Right renal cortex interstitium (tissue), 3 donors: ENCODE data around the gene LRP2. TPM values are rescaled to one million over a fixed set of nuclear protein-coding genes. Genes with fewer than 3 reads are reported as not detected.
"Not testable (repeated sequence)": the region's sequence is repeated elsewhere in the genome, so short reads cannot be mapped to it uniquely, and the experiment has no call there.

Experiments
- DNase-seq, 3 donors: peaks; one replicate each; pipeline ENCODE4 v3.0.0-alpha.2; 2013; ENCODE audit warnings: low read depth in 3 of 3, low spot score in 2 of 3
- polyA plus RNA-seq, 3 donors: library from polyadenylated mRNA; unstranded; fragments of 120-200 nt; gene quantifications; one replicate each; pipeline ENCODE4 v1.2.1, GENCODE V29; 2013; ENCODE audit not compliant: insufficient read length in 3 of 3

The LRP2 gene
- polyA plus RNA-seq, 3 donors: 123 to 186 (median 162) TPM

DNA sequence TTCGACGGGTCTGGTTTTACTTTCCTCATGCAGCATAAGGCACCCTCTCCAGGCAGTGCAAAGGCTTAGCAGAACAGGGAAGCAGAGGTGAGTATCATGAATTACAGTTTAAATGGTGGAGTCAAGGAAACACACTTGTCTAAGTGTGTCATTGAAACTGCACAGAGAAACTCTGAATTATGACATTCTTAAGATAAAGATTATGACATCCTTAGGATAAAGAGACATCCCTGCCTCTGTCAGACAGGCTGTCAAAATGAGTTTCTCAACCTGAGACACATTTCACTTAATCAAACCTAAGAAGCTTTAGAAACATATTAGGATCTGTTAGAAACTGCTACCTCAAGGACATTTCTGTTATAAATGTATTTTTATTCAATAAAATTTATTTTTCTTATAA is 179.8 kb downstream of the LRP2 start:
- DNase-seq: no peak

DNA sequence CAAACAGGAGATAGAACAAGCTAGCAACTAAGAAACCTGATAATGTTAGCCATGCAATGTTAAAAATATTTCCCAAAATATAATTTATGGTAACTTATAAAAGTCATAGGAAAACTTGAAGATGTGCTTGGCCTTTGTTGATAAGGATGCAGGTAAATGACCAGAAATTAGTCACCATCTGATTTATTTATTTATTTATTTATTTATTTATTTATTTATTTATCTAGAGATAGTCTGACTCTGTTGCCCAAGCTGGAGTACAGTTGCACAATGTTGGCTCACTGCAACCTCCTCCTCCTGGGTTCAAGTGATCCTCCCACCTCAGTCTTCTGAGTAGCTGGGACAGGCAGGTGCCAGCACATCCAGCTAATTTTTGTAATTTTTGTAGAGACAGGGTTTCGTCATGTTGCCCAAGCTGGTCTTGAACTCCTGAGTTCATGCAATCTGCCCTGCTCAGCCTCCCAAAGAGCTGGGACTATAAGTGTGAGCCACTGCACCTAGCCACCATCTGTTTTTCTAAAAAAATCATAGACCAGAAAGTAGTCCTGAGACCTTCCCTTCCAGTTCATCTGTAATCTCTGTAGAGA is 183.4 kb downstream of the LRP2 start:
- DNase-seq: no peak

DNA sequence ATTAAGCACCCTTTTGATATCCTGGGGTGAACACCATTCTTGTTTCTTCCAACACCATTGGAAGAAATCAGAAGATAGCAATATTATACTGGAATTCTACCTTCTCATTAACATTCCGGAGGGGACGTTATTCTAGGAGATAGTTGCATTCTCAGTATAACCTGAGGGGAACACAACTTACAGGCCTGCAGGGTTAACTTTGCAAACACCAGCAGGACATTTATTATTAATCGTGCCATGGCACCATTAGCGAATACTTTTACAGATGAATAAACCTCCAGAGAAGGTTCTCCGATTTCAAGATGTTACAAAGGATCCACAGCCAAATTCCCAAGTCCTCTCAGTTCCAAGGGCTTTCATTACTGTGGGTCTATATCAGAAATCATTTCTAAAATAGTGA is 184.0 kb downstream of the LRP2 start:
- no peak for DNase-seq

DNA sequence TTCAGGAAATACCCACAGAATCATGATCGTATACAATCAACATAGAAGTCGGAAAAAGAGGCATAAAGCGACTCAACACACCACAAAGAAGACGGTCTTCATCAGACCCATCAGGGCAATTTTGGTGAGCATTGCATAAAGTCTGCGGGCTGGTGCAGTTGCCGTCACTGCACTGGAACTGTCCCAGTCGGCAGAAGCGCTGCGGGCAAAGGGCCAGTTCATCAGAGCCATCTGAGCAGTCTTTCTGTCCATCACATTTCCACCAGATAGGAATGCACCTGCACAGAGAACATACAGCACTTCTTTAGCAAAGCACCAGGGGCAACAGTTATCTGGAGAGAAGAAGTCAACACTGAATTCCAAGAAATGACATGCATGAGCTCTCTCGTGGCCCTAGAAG is 187.2 kb downstream of the LRP2 start:
- no peak for DNase-seq

DNA sequence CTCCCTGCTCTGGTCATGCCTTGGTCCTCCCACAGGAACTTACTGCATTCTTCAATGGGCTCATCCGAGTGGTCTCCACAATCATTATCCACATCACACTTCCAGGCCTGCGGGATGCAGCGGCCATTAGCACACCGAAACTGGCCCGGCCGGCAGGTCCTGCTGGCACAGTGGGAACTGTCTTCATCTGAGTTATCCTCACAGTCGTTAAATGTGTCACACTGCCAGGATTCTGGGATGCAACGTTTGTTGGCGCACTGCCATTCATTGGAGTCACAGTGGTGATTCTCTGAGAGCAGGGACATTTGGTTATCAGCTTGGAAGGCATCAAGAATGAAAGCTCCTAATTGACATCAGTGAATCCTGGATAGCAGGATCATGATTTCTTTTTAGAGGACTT is 188.5 kb downstream of the LRP2 start:
- no peak for DNase-seq

DNA sequence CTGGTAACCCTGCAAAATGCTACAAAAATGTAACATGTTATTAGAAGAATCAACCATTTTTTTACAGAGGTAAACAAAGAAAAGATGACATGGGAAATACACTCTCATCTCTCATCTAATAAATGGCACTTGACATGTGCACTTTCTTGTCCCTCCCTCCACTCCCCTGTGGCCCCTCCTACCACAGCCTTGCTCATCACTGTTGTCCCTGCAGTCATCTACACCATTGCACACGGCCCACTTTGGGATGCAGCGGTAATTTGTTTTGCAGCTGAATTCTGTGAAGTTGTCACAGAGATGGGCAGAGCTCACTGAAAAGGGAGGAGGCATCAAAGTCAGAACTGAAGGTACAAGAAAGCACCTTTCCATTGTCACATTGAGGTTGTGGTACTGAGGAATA is 189.4 kb downstream of the LRP2 start:
- no peak for DNase-seq

DNA sequence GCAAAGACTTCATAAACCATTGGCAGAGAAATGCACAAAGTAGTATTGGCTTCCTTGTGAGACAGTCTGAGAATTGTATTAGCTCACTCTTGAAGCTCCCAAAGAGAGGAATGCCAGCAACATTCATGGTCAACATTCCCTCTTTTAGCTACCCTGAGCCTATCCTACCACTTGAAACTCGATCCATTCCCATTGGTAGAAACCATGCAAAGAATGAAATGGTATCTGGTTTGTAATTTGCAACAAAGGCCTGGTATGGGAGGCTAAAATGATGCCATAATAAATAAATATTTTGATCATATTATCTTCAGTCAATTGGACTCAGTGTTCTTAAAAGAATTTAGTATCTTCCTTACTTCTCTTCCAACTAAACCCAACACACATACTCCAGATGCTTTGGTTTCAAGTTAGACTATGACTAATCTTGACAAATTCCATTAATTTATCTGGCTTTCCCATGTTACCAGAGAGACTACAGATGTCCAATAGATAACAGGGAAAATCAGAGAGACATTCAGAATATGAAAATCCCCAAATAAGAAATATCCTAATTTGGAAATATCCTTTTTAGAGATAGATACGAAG is 190.1 kb downstream of the LRP2 start:
- no peak for DNase-seq

DNA sequence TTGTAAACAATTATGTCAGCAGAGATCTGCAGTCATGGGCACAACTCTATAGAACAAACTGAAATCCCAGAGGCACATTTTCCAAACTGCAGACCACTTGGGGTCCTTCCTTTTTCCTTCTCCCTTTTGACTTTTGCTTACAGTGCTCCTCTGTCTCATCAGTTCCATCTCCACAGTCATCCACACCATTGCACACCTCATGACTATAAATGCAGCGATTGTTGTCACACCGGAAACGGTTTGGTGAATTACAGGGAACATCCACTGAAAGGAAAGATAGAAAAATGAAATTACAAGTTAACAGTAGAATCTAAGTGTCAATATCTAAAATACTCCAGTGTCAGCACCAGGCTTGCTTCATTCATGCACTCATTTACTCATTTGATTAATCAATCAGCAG is 196.5 kb downstream of the LRP2 start:
- no peak for DNase-seq

DNA sequence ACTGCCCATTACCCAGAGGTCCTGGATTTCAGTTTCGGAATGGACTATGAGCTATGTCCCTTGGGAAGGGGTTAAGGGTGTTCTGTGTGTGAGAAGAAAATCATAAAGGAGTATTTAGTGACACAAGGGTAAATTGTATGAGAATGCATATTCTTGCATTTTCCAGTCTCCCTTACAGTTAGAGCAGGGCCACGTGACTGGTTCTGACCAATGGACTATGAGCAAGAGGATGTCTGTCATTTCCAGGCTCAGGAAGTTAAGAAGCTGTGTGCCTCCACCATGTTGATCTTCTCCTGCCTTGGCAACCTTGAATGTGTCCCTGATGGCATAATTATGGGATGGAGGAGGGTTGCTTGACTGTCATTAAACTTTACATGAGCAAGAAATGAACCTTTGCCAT is 198.0 kb downstream of the LRP2 start:
- no peak for DNase-seq

DNA sequence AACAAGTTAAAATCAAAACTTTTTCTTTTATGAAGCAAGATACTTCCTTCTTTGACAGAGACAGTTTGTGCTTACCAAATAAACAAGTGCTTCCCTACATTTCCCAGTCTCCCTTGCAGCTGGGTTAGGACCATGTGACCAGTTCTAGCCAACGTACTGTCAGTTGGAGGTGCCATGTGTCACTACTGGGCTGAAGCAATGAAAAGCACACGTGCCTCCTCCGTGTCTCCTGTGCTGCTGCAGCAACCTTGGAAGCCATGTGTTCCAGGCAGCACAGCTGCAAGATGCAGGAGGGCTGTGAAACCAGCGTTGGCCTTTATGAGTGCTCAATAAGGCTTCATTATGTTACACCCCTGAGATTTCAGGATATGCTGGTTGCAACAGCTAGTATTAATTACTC is 199.7 kb downstream of the LRP2 start:
- no peak for DNase-seq

DNA sequence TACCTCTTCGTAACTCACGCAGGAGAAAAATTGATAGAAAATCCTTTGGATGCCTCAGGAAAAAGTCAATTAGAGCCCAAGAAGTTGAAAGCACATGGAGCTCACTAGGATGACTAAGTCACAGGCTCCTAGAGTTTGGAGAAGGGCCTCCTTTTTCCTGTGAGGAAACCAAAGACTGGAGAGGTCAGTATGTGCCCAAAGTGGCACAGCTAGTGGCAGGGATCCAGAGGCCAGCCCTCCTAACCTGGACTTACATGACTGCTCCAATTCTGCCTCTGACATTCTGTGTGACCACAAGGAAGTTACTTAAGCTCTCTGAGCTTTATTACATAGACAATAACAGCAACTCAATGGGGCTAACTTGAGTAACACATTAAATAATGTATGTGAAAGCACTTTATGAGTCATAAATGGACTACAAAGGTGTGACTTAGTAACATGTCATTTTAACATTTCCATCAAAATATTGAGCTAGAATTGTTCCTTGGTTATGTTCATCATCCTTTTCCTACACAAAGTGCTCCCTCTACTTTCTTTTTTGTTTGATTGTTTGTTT is 201.3 kb downstream of the LRP2 start:
- DNase-seq: no peak

DNA sequence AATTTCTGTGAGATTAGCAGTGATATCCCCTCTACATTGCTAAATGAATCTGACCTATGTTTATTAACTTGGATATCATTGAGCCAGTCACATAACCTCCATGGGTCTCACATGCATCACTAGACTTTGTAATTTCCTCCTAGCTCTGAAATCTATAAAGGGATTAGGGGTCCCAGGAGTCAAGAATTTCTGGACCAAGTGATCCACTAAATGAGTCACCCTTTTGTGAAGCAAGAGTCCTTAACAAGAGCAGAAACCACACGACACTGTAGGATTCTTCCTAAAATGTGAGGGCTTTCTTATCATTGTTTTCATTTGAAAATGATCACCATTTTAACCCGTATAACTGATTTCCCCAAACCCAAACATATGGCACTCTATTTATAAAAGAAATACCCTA is 202.6 kb downstream of the LRP2 start:
- no peak for DNase-seq

DNA sequence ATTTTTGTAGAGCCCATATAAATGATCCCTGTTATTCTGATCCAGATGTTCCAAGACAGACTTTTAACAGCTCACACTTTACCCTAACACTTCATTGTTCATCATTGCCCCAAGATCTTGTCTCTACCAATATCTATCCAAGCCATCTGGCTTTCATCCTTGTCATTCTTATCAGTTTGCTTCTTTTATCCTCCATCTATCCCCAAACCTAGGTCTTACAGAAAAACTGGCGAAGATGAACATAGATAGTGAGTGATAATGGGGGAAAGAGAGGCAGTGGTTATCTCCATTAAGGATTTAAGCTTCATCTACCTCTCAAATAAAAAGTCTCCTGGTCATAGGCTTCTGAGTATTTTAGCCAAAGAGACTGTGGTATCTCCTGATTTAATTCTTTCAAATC is 203.5 kb downstream of the LRP2 start:
- no peak for DNase-seq

DNA sequence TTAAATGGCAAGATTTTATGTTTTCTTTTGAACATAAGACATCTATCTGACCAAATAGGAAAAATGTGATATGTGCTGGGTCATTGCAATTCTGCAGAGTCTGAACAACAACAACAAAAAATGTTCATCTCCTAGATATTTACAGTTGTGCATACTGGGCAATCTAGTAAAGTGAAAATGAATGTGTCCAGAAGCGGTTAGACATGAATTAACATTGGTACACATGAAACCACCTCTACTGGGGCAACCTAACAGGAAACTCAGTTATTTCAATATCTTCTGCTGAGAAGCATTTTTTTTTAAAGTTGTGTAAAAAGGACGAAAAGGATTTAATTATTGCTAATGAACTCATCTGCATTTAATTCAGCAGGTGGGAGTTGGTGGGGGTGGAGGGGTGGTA is 216.1 kb downstream of the LRP2 start:
- no peak for DNase-seq

DNA sequence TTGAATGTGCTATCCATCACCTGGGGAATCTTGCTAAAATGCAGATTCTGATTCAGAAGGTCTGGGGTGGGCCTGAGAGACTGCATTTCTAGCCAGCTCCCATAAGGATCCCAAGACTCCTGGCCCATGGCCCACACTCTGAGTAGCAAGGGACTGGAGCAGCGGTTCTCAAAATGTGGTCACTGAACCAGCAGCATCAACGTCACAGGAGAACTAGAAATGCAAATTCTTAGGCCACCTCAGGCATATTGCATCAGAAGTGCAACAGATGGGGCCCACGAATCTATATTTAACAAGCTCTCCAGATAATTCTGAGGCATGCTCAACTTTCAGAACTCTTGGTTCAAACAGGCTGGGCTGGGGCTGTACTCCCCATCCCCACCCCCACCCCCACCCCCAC is 218.3 kb downstream of the LRP2 start:
- no peak for DNase-seq

DNA sequence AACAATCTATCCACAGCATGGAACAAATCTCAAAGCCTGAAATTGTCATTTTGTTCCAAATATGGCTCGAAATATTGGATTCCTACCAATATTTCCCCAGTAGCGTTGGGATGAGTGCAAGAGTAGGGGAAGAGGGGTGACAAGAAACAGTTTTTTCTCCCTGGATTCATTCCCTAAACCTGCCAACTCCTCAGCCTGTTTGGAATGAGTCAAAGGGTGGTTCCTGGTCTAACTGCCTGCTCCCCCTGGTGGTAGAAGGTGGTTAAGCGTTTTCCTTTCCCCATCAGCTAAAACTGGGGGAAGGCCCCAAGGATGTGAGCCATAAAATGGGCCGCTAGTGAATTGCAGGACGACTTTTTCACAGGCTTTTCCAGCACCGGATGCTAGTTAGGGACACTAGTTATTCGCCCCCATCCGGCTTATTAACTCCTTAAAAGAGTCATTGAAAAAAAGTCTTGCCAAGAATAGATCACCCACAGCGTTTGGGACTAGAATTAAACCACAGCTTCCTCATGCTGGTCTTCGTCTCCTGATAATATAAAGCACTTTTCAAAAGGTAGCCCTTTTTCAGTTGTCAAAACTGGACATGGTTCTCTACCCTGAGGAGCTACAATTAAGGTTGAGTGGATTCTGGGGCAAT is 220.5 kb downstream of the LRP2 start:
- DNase-seq: no peak

DNA sequence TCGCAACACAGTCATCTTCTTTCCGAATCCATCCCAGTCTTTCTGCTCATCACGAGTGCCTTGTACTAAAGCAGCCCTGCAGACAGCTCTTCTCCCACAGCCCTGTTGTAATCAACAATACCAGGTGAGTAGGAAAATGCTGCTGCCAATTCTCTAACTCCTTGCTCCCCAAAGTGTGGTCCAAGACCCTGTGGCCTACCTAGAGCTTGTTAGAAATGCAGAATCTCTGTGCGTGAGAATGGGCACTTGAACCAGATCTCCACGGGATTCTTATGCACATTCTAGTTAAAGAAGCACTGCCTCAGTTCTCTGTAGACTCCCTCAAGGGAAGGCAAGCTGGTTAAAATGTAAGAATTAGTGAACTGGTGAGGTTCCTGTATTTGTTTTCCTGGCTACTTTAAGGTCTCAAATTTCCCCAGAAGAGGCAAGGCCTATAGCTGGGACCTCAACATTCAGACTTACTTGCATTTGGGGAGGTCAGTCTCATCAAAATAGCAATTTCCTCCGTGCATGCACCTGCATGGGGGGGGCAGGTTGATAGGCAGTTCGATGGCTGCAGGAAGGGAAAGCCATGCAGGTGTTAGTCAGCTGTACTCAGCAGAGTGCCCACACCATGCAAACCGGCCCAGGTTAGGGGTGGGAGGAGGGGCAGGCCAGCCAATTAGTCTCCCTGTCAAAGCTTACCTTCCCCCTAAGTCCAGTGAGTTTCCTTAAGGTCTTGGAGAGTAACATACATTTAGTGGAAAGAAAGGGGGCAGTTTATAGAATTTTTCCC is 222.2 kb downstream of the LRP2 start:
- DNase-seq: no peak

DNA sequence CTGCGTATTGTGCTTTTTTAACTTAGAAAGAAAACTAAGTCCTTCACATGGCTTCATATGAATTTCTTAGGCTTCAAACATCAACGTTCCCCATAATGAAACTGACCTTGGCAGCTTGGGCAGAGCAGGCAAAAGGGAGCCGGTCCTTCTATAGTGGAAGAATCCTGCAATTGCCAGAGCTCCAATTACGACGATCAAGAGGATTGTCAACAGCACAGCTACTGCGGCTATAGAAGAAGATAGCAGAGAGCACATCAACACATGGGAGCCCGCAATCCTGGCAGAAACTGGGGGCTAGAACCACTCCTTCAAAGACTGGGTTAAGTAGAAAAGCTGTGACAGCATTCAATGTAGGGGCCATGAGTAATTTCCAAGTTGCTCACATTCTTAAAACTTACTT is 223.2 kb downstream of the LRP2 start:
- DNase-seq: no peak

DNA sequence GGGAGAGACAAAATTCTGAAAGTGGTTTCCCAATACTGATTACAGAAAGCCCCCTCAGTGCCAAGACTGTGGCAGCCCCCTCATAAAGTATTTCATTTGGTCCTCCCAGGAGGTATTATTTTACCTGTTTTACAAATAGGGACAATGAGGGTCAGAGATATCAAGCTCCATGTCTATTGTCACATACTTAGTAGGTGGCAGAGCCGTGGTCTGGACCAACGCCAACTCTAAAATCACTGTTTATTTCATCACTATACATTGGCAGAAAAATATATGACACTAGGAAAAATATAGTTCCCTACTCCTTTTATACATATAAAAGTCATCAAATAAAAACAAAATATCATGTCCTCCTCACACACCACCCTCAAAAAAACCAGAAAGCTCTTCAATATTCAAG is 224.4 kb downstream of the LRP2 start:
- DNase-seq: no peak

DNA sequence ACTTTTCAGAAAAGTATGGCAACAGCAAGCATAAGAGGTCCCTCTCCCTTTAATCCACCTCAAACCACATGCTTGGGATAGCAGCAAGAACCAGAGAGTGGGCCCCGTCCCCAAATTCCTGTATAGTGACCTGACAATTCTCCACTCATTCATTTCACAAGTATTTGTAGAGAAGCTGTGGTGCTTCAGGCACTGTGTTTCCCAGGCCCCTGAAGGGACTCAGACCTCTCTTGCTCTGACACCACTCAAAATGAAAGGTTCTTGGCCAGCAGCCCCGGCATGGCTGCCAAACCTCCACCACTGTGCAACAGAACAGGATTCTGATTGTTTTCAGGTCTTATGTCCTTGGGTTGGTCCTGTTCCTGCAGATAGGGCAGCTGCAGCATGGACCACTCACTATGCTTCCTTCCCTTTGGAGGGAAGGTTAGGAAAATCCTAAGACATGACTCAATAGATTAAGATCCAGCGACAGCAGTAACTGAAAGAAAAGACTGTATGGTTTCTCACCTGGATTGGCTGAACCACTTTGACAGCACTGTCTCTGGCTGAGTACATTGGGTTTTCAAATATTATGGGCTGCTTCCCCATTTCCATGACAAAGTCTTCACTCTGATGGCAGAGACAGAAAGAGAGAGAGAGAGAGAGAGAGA is 225.3 kb downstream of the LRP2 start:
- DNase-seq: no peak

DNA sequence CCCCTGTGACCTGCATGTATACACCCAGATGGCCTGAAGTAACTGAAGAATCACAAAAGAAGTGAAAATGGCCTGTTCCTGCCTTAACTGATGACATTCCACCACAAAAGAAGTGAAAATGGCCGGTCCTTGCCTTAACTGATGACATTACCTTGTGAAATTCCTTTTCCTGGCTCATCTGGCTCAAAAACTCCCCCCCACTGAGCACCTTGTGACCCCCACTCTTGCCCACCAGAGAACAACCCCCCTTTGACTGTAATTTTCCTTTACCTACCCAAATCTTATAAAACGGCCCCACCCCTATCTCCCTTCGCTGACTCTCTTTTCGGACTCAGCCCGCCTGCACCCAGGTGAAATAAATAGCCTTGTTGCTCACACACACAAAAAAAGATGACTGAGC is 225.9 kb downstream of the LRP2 start:
- DNase-seq: not testable (repeated sequence)
